Measurements from ENCODE around the gene SREBF1. TPM values are rescaled to one million over a fixed set of nuclear protein-coding genes. Genes with fewer than 3 reads are reported as not detected.

Gene SREBF1
- total and polyA plus RNA-seq, 2 experiments from 2014 or later: 19.2 to 36.2 TPM

- H4K20me1 ChIP-seq (ENCODE audit: insufficient read depth): no peaks in the 10 kb centered on the region
- peaks cover 1% of the 10 kb centered on the region for H3F3A ChIP-seq (ENCODE audit: insufficient read depth)
- no peak for DNase-seq
- H3K36me3 ChIP-seq (ENCODE audit: low read depth): peaks cover 3% of the 10 kb centered on the region; the same call in 1 of the 2 replicates
- H3K9ac ChIP-seq: no peak overlapping the region
- in situ Hi-C loops (cut with MboI): loop anchor here (5.0 kb wide), 1 partner anchor 40 kb away; no protein-coding TSS in a partner anchor
- H2AFZ ChIP-seq: no peak overlapping the region
- peaks cover 6% of the 10 kb centered on the region for H3K4me1 ChIP-seq (ENCODE audit: insufficient read depth)
- H3K27me3 ChIP-seq (replicated peaks; ENCODE audit: insufficient read depth): no peaks in the 10 kb centered on the region
- 90 to 95% methylated on average over 19 to 20 of the region's 24 CpGs for WGBS, 2 experiments (ENCODE audit: low coverage in 1 of 2, low lambda C conversion rate in 2 of 2, missing lambda C conversion rate in 2 of 2)
- H3K9me2 ChIP-seq (ENCODE audit: insufficient read depth): no peaks in the 10 kb centered on the region
- no peak overlapping the region for H3K4me3 ChIP-seq
- no peaks in the 10 kb centered on the region for H3K9me3 ChIP-seq (ENCODE audit: low read depth)
- no peak overlapping the region for H3K27ac ChIP-seq
- no peak overlapping the region for H3K4me2 ChIP-seq (ENCODE audit: unreplicated experiment)
- TF ChIP-seq EZH2 (IDR thresholded peaks at IDR 0.05; ENCODE audit: insufficient read depth, poor library complexity, severe bottlenecking) (no peak), EZH2phosphoT487 (IDR thresholded peaks at IDR 0.05; ENCODE audit: insufficient read depth, low read depth) (no peak)
- peaks cover 9% of the 10 kb centered on the region; the same call in 1 of the 2 replicates for H3K79me2 ChIP-seq (ENCODE audit: insufficient read depth)
These were observed 19.8 kb downstream of the SREBF1 start for GRCh38 chr17:17816831-17817551.

- no peak overlapping the region for H2AFZ ChIP-seq
- no peaks in the 10 kb centered on the region for H4K20me1 ChIP-seq (ENCODE audit: insufficient read depth)
- WGBS, 2 experiments (ENCODE audit: low coverage in 1 of 2, low lambda C conversion rate in 2 of 2, missing lambda C conversion rate in 2 of 2): 91 to 95% methylated on average over 22 of the region's 22 CpGs
- H3K27me3 ChIP-seq (replicated peaks; ENCODE audit: insufficient read depth): no peaks in the 10 kb centered on the region
- no peak overlapping the region for H3K9ac ChIP-seq
- no peaks in the 10 kb centered on the region for H3K9me3 ChIP-seq (ENCODE audit: low read depth)
- DNase-seq: no peak
- H3K4me1 ChIP-seq (ENCODE audit: insufficient read depth): peaks cover 5% of the 10 kb centered on the region
- H3K4me2 ChIP-seq (ENCODE audit: unreplicated experiment): no peak overlapping the region
- no peaks in the 10 kb centered on the region for H3K9me2 ChIP-seq (ENCODE audit: insufficient read depth)
- H3K4me3 ChIP-seq: no peak overlapping the region
- peaks cover 3% of the 10 kb centered on the region; the same call in 1 of the 2 replicates for H3K36me3 ChIP-seq (ENCODE audit: low read depth)
- H3F3A ChIP-seq (ENCODE audit: insufficient read depth): peaks cover 6% of the 10 kb centered on the region
- peaks cover 3% of the 10 kb centered on the region; the same call in 1 of the 2 replicates for H3K79me2 ChIP-seq (ENCODE audit: insufficient read depth)
- TF ChIP-seq EZH2 (IDR thresholded peaks at IDR 0.05; ENCODE audit: insufficient read depth, poor library complexity, severe bottlenecking): no peak
- TF ChIP-seq EZH2phosphoT487 (IDR thresholded peaks at IDR 0.05; ENCODE audit: insufficient read depth, low read depth): no peak
- H3K27ac ChIP-seq: no peak overlapping the region
- in situ Hi-C loops (cut with MboI): loop anchor here (5.0 kb wide), 1 partner anchor 41 kb away; no protein-coding TSS in a partner anchor
These were observed 20.5 kb downstream of the SREBF1 start for GRCh38 chr17:17816240-17816814.

GRCh38 chr17:17815436-17816200, 21.2 kb downstream of the SREBF1 start:
- Histone ChIP-seq H2AFZ (no peak overlapping the region), H3K4me1 (ENCODE audit: insufficient read depth) (peaks cover 5% of the 10 kb centered on the region), H3K36me3 (ENCODE audit: low read depth) (peaks cover 3% of the 10 kb centered on the region; the same call in 1 of the 2 replicates), H4K20me1 (ENCODE audit: insufficient read depth) (no peaks in the 10 kb centered on the region), H3K9ac (no peak overlapping the region), H3K79me2 (ENCODE audit: insufficient read depth) (no peaks in the 10 kb centered on the region), H3K9me2 (ENCODE audit: insufficient read depth) (no peaks in the 10 kb centered on the region), H3K4me2 (ENCODE audit: unreplicated experiment) (no peak overlapping the region), H3F3A (ENCODE audit: insufficient read depth) (peaks cover 6% of the 10 kb centered on the region), H3K27ac (no peak overlapping the region), H3K9me3 (ENCODE audit: low read depth) (no peaks in the 10 kb centered on the region), H3K27me3 (replicated peaks; ENCODE audit: insufficient read depth) (no peaks in the 10 kb centered on the region), H3K4me3 (no peak overlapping the region)
- WGBS, 2 experiments (ENCODE audit: low coverage in 1 of 2, low lambda C conversion rate in 2 of 2, missing lambda C conversion rate in 2 of 2): 71 to 74% methylated on average over 16 of the region's 17 CpGs
- in situ Hi-C loops (cut with MboI): loop anchor here (5.0 kb wide), 1 partner anchor 42 kb away; no protein-coding TSS in a partner anchor
- DNase-seq: no peak
- no peak for TF ChIP-seq EZH2 (IDR thresholded peaks at IDR 0.05; ENCODE audit: insufficient read depth, poor library complexity, severe bottlenecking)
- no peak for TF ChIP-seq EZH2phosphoT487 (IDR thresholded peaks at IDR 0.05; ENCODE audit: insufficient read depth, low read depth)

- Histone ChIP-seq H2AFZ (no peak overlapping the region), H3K79me2 (ENCODE audit: insufficient read depth) (no peaks in the 10 kb centered on the region), H3K9me2 (ENCODE audit: insufficient read depth) (no peaks in the 10 kb centered on the region), H3K4me3 (no peak overlapping the region), H3K9ac (no peak overlapping the region), H3K9me3 (ENCODE audit: low read depth) (no peaks in the 10 kb centered on the region), H3F3A (ENCODE audit: insufficient read depth) (peaks cover 6% of the 10 kb centered on the region), H3K36me3 (ENCODE audit: low read depth) (peaks cover 3% of the 10 kb centered on the region; the same call in 1 of the 2 replicates), H4K20me1 (ENCODE audit: insufficient read depth) (no peaks in the 10 kb centered on the region), H3K4me2 (ENCODE audit: unreplicated experiment) (no peak overlapping the region), H3K27ac (no peak overlapping the region), H3K4me1 (ENCODE audit: insufficient read depth) (peaks cover 4% of the 10 kb centered on the region), H3K27me3 (replicated peaks; ENCODE audit: insufficient read depth) (no peaks in the 10 kb centered on the region)
- TF ChIP-seq EZH2phosphoT487 (IDR thresholded peaks at IDR 0.05; ENCODE audit: insufficient read depth, low read depth): no peak
- no peak for TF ChIP-seq EZH2 (IDR thresholded peaks at IDR 0.05; ENCODE audit: insufficient read depth, poor library complexity, severe bottlenecking)
- no peak for DNase-seq
- WGBS, 2 experiments (ENCODE audit: low coverage in 1 of 2, low lambda C conversion rate in 2 of 2, missing lambda C conversion rate in 2 of 2): 48 to 54% methylated on average over 8 of the region's 8 CpGs
- in situ Hi-C loops (cut with MboI): loop anchor here (5.0 kb wide), 1 partner anchor 42 kb away; no protein-coding TSS in a partner anchor
These were observed 21.8 kb downstream of the SREBF1 start for GRCh38 chr17:17815062-17815406.

All from GM23248 (cell line).